H1 (cell line): ENCODE results near the gene GJA8. TPM values are rescaled to one million over a fixed set of nuclear protein-coding genes. Genes with fewer than 3 reads are reported as not detected.

ENCODE experiments used
- BCL11A ChIP-seq, 2 experiments: IDR thresholded peaks; one replicate each; pipeline ENCODE4 v1.6.1; 2011; ENCODE audit warnings: low read depth in 2 of 2, low read length in 2 of 2, mild to moderate bottlenecking in 2 of 2
- CTCF ChIP-seq, 3 experiments: IDR thresholded peaks; 1 replicate in 2 of 3; 2 replicates in 1 of 3; pipeline versions ENCODE4 v1.5.1 to v1.6.1; 2011; ENCODE audit warnings: low read length in 3 of 3, mild to moderate bottlenecking in 3 of 3, inconsistent platforms in 2 of 3, low read depth in 1 of 3, moderate library complexity in 1 of 3; ENCODE audit not compliant: insufficient read depth in 1 of 3; ENCODE audit errors: control extremely low read depth in 1 of 3
- FOSL1 ChIP-seq: IDR thresholded peaks from 2 replicates; pipeline ENCODE4 v1.6.1; 2011; ENCODE audit warnings: mild to moderate bottlenecking, low read depth, low read length, moderate library complexity; ENCODE audit not compliant: insufficient read depth
- MAX ChIP-seq: IDR thresholded peaks from 2 replicates; pipeline ENCODE4 v1.6.1; 2012; ENCODE audit warnings: inconsistent platforms
- PHF8 ChIP-seq: fragments of 200-600 bp; sonication (generic); conservative IDR thresholded peaks from 2 replicates; pipeline ENCODE4 v1.7.1; 2012; ENCODE audit warnings: low read depth, mild to moderate bottlenecking, inconsistent platforms, low read length, moderate library complexity
- polyA plus RNA-seq, 7 experiments: library from polyadenylated mRNA; depleted of rRNA in 3 of 7; stranded (reverse) in 5 of 7; unstranded in 2 of 7; fragments of >200 nt in 5 of 7; fragments of 200-250 nt in 2 of 7; gene quantifications; 1 replicate in 5 of 7; 2 replicates in 1 of 7; 4 replicates in 1 of 7; pipeline versions ENCODE4 v1.2.1 to v1.2.3, GENCODE V29; 2011 to 2013; ENCODE audit warnings: missing spikeins in 2 of 7, mixed read lengths in 2 of 7
- total RNA-seq: library from RNA; stranded (reverse); fragmentation: NEBNext Ultra II Directional; extraction: Animal tissue kit (Norgen Biotek cat#: 25700); gene quantifications from 2 replicates; pipeline ENCODE4 v1.2.1, GENCODE V29; 2021

Gene GJA8
- total and polyA plus RNA-seq, 2 of the 8 experiments (the other 6 are each of a cell fraction or from before 2014, with no cell fraction given): not detected

- TF ChIP-seq CTCF (IDR thresholded peaks at IDR 0.05; ENCODE audit: control extremely low read depth in 1 of 3, insufficient read depth in 1 of 3, low read depth in 1 of 3, low read length in 3 of 3): no peak
- no peak for TF ChIP-seq FOSL1
- TF ChIP-seq BCL11A (IDR thresholded peaks at IDR 0.05; ENCODE audit: low read depth in 2 of 2, low read length in 2 of 2): no peak
- no peak for TF ChIP-seq PHF8
- TF ChIP-seq MAX: no peak
Measured at GRCh38 chr1:147907786-147908509, 5.4 kb downstream of the GJA8 start (continued).
